H1 (cell line): ENCODE results near the gene MEST. TPM values are rescaled to one million over a fixed set of nuclear protein-coding genes. Genes with fewer than 3 reads are reported as not detected.

Source experiments
- CTCF ChIA-PET: fragments of 300-600 bp; sonication (Branson Sonifier 250); formaldehyde crosslinking; loops from one replicate; lab custom pipeline; 2021; ENCODE audit not compliant: partially characterized antibody; lab: Charles Lee
- POLR2A ChIA-PET: fragments of 300-600 bp; sonication (Branson Sonifier 250); formaldehyde crosslinking; loops from one replicate; lab custom pipeline; 2021; ENCODE audit warnings: inconsistent platforms; ENCODE audit not compliant: partially characterized antibody; lab: Charles Lee
- DNase-seq, 2 experiments: peaks; one replicate each; pipeline versions ENCODE4 v3.0.0 to v3.0.0-alpha.2; 2010 to 2022; ENCODE audit warnings: low spot score in 2 of 2, low read depth in 1 of 2, mixed read lengths in 1 of 2
- FAIRE-seq: peaks from 2 replicates; lab custom pipeline; 2011; peaks lifted over from hg19 to GRCh38; lab: Jason Lieb, UNC
- H2AFZ ChIP-seq: 2 replicates; pipeline ENCODE4 v1.8.1; 2012; ENCODE audit warnings: low read length, inconsistent platforms
- H2AK5ac ChIP-seq: 2 replicates; pipeline ENCODE4 v1.6.1; 2013; ENCODE audit warnings: low read depth, low read length
- H2BK120ac ChIP-seq: replicated peaks from 2 replicates; pipeline ENCODE3; 2013; ENCODE audit warnings: low read depth, low read length, inconsistent platforms
- H2BK12ac ChIP-seq: 2 replicates; pipeline ENCODE4 v1.6.1; 2013; ENCODE audit warnings: low read depth, low read length
- H2BK15ac ChIP-seq: 2 replicates; pipeline ENCODE4 v1.6.1; 2013; ENCODE audit warnings: low read length
- H2BK20ac ChIP-seq: 2 replicates; pipeline ENCODE4 v1.6.1; 2013; ENCODE audit warnings: low read length
- H2BK5ac ChIP-seq: 2 replicates; pipeline ENCODE4 v1.6.1; 2013; ENCODE audit warnings: low read depth, low read length
- H3K14ac ChIP-seq: 2 replicates; pipeline ENCODE4 v1.6.1; 2013; ENCODE audit warnings: inconsistent platforms; ENCODE audit not compliant: insufficient read length
- H3K18ac ChIP-seq: 2 replicates; pipeline ENCODE4 v1.6.1; 2013; ENCODE audit warnings: low read length; ENCODE audit errors: extremely low read depth
- H3K23ac ChIP-seq: 2 replicates; pipeline ENCODE4 v1.6.1; 2013; ENCODE audit warnings: inconsistent platforms; ENCODE audit not compliant: insufficient read length
- H3K23me2 ChIP-seq: 2 replicates; pipeline ENCODE4 v1.6.1; 2013; ENCODE audit warnings: low read depth, low read length
- H3K27ac ChIP-seq: 2 replicates; pipeline ENCODE4 v1.6.1; 2011; ENCODE audit warnings: low read depth, low read length, inconsistent platforms
- H3K27me3 ChIP-seq, 4 experiments: replicated peaks in 1 of 4; 1 replicate in 1 of 4; 2 replicates in 3 of 4; pipeline versions ENCODE4 v1.6.1 to v1.8.1; 2011 to 2013; ENCODE audit warnings: low read length in 3 of 4, mild to moderate bottlenecking in 3 of 4, inconsistent platforms in 2 of 4, mixed read lengths in 2 of 4, moderate library complexity in 1 of 4; ENCODE audit not compliant: control insufficient read depth in 3 of 4, insufficient read depth in 3 of 4; ENCODE audit errors: extremely low read depth in 1 of 4
- H3K36me3 ChIP-seq, 4 experiments: 2 replicates each; pipeline versions ENCODE4 v1.6.1 to v1.8.1; 2011 to 2013; ENCODE audit warnings: mild to moderate bottlenecking in 4 of 4, low read length in 3 of 4, moderate library complexity in 2 of 4, control low read depth in 1 of 4, inconsistent platforms in 1 of 4; ENCODE audit not compliant: insufficient read depth in 4 of 4, control insufficient read depth in 2 of 4
- H3K4ac ChIP-seq: replicated peaks from 2 replicates; pipeline ENCODE3; 2013; ENCODE audit warnings: low read length, low read depth, mixed read lengths, inconsistent platforms; ENCODE audit not compliant: insufficient read length
- H3K4me1 ChIP-seq, 4 experiments: replicated peaks in 1 of 4; 1 replicate in 1 of 4; 2 replicates in 3 of 4; pipeline versions ENCODE4 v1.6.1 to v1.8.1; 2011 to 2013; ENCODE audit warnings: low read length in 3 of 4, inconsistent platforms in 2 of 4, mixed read lengths in 1 of 4; ENCODE audit not compliant: insufficient read depth in 4 of 4, control insufficient read depth in 3 of 4
- H3K4me2 ChIP-seq, 2 experiments: 2 replicates each; pipeline versions ENCODE4 v1.6.1 to v1.8.1; 2011 to 2013; ENCODE audit warnings: low read depth in 2 of 2, low read length in 2 of 2, control low read depth in 1 of 2, inconsistent platforms in 1 of 2, mild to moderate bottlenecking in 1 of 2; ENCODE audit not compliant: insufficient read depth in 1 of 2
- H3K4me3 ChIP-seq, 4 experiments: fragments of 200-600, 300-600 bp in 1 of 4; sonication (generic), shearing (Covaris generic), sonication (Bioruptor Twin) in 1 of 4; 2 replicates each; pipeline versions ENCODE4 v1.5.1 to v1.8.1; 2011 to 2016; ENCODE audit warnings: low read length in 4 of 4, low read depth in 3 of 4, control low read depth in 2 of 4, inconsistent platforms in 2 of 4, mild to moderate bottlenecking in 2 of 4, mixed read lengths in 1 of 4, moderate library complexity in 1 of 4; ENCODE audit not compliant: insufficient read depth in 2 of 4; ENCODE audit errors: extremely low read depth in 1 of 4
- H3K56ac ChIP-seq: replicated peaks from 2 replicates; pipeline ENCODE3; 2013; ENCODE audit warnings: low read depth, mild to moderate bottlenecking, mixed read lengths, low read length, inconsistent platforms; ENCODE audit not compliant: insufficient read length
- H3K79me1 ChIP-seq: 2 replicates; pipeline ENCODE4 v1.6.1; 2013; ENCODE audit warnings: low read depth, low read length, control low read depth
- H3K79me2 ChIP-seq, 2 experiments: 2 replicates each; pipeline versions ENCODE4 v1.6.1 to v1.8.1; 2012 to 2013; ENCODE audit warnings: low read length in 2 of 2, mild to moderate bottlenecking in 2 of 2, inconsistent platforms in 1 of 2; ENCODE audit not compliant: insufficient read depth in 2 of 2, control insufficient read depth in 1 of 2
- H3K9ac ChIP-seq, 4 experiments: replicated peaks in 1 of 4; 1 replicate in 1 of 4; 2 replicates in 3 of 4; pipeline versions ENCODE4 v1.6.1 to v1.8.1; 2011 to 2013; ENCODE audit warnings: low read depth in 3 of 4, low read length in 3 of 4, control low read depth in 2 of 4, mild to moderate bottlenecking in 2 of 4, moderate library complexity in 2 of 4, inconsistent platforms in 1 of 4; ENCODE audit errors: extremely low read depth in 1 of 4
- H3K9me3 ChIP-seq, 2 experiments: 2 replicates each; pipeline versions ENCODE4 v1.6.1 to v1.8.1; 2012 to 2013; ENCODE audit warnings: mild to moderate bottlenecking in 2 of 2, moderate library complexity in 2 of 2, control low read depth in 1 of 2, inconsistent platforms in 1 of 2, low read depth in 1 of 2, low read length in 1 of 2, mixed read lengths in 1 of 2; ENCODE audit not compliant: insufficient read depth in 2 of 2
- H4K20me1 ChIP-seq, 2 experiments: replicated peaks in 1 of 2; 2 replicates each; pipeline versions ENCODE3 to v1.8.1; 2011 to 2013; ENCODE audit warnings: inconsistent platforms in 2 of 2, low read length in 2 of 2, mild to moderate bottlenecking in 1 of 2; ENCODE audit not compliant: insufficient read depth in 2 of 2, control insufficient read depth in 1 of 2
- H4K5ac ChIP-seq: 2 replicates; pipeline ENCODE4 v1.6.1; 2013; ENCODE audit warnings: low read length, low read depth, mixed read lengths, inconsistent platforms; ENCODE audit not compliant: insufficient read length
- H4K8ac ChIP-seq: 2 replicates; pipeline ENCODE4 v1.8.0; 2013; ENCODE audit warnings: mild to moderate bottlenecking, moderate library complexity, low read length, inconsistent platforms; ENCODE audit not compliant: insufficient read depth; ENCODE audit errors: extremely low read depth
- H4K91ac ChIP-seq: replicated peaks from 2 replicates; pipeline ENCODE3; 2013; ENCODE audit warnings: low read length, mixed read lengths, inconsistent platforms; ENCODE audit not compliant: insufficient read length
- BACH1 ChIP-seq: IDR thresholded peaks from 2 replicates; pipeline ENCODE4 v1.6.1; 2012; ENCODE audit warnings: low read length, improper control_type of control experiment
- BRCA1 ChIP-seq: IDR thresholded peaks from 2 replicates; pipeline ENCODE4 v1.6.1; 2012; ENCODE audit warnings: low read depth, low read length, improper control_type of control experiment
- CBX5 ChIP-seq: fragments of 300-800, 300-1000 bp; sonication (generic); IDR thresholded peaks from 2 replicates; pipeline ENCODE4 v1.7.1; 2016; ENCODE audit warnings: antibody characterized with exemption, low read length, low read depth
- CHD1 ChIP-seq: IDR thresholded peaks from 2 replicates; pipeline ENCODE4 v1.6.1; 2012; ENCODE audit warnings: low read depth, low read length, improper control_type of control experiment
- EGR1 ChIP-seq: IDR thresholded peaks from 2 replicates; pipeline ENCODE4 v1.6.1; 2011; ENCODE audit warnings: low read depth, low read length, borderline replicate concordance
- EP300 ChIP-seq, 2 experiments: IDR thresholded peaks; 1 replicate in 1 of 2; 2 replicates in 1 of 2; pipeline ENCODE4 v1.6.1; 2011 to 2012; ENCODE audit warnings: low read depth in 2 of 2, low read length in 2 of 2, mild to moderate bottlenecking in 2 of 2, borderline replicate concordance in 1 of 2, inconsistent platforms in 1 of 2, moderate library complexity in 1 of 2
- EZH2 ChIP-seq: fragments of 200-600 bp; sonication (generic); IDR thresholded peaks from 2 replicates; pipeline ENCODE4 v1.7.1; 2012; ENCODE audit warnings: low read depth, mild to moderate bottlenecking, moderate library complexity, low read length, inconsistent platforms; ENCODE audit not compliant: severe bottlenecking
- FOSL1 ChIP-seq: IDR thresholded peaks from 2 replicates; pipeline ENCODE4 v1.6.1; 2011; ENCODE audit warnings: mild to moderate bottlenecking, low read depth, low read length, moderate library complexity; ENCODE audit not compliant: insufficient read depth
- JUND ChIP-seq: IDR thresholded peaks from 2 replicates; pipeline ENCODE4 v1.6.1; 2011; ENCODE audit warnings: mild to moderate bottlenecking, improper control_type of control experiment, low read length
- MAFK ChIP-seq: IDR thresholded peaks from 2 replicates; pipeline ENCODE4 v1.6.1; 2012; ENCODE audit warnings: low read depth, mild to moderate bottlenecking, improper control_type of control experiment, low read length
- NRF1 ChIP-seq: IDR thresholded peaks from 2 replicates; pipeline ENCODE4 v1.6.1; 2011; ENCODE audit warnings: mild to moderate bottlenecking, low read depth, low read length, improper control_type of control experiment
- POU5F1 ChIP-seq: IDR thresholded peaks from 2 replicates; pipeline ENCODE4 v1.6.1; 2011; ENCODE audit warnings: low read depth, mild to moderate bottlenecking, low read length, moderate library complexity
- SIRT6 ChIP-seq: IDR thresholded peaks from one replicate; pipeline ENCODE4 v1.7.1; 2012; ENCODE audit warnings: low read length, inconsistent platforms
- TAF7 ChIP-seq: optimal IDR thresholded peaks from 2 replicates; pipeline ENCODE3; 2011; ENCODE audit warnings: low read depth, mild to moderate bottlenecking, inconsistent platforms, low read length, moderate library complexity, borderline replicate concordance
- TBP ChIP-seq: IDR thresholded peaks from 2 replicates; pipeline ENCODE4 v1.6.1; 2011; ENCODE audit warnings: low read depth, low read length, improper control_type of control experiment
- WGBS, 2 experiments: shearing (Covaris generic) in 1 of 2; methylation state at CpG; one replicate each; pipeline versions ENCODE4 v1.1.6 to v1.1.7; 2013 to 2015; ENCODE audit warnings: low lambda C conversion rate in 2 of 2, mixed read lengths in 2 of 2, inconsistent platforms in 1 of 2, low coverage in 1 of 2, missing lambda C conversion rate in 1 of 2; ENCODE audit not compliant: insufficient replicate concordance in 2 of 2, insufficient coverage in 1 of 2, insufficient read length in 1 of 2; ENCODE audit errors: extremely low coverage in 1 of 2, missing lambda C conversion rate in 1 of 2; 5-methylcytosine and 5-hydroxymethylcytosine counted together
- polyA plus RNA-seq, 7 experiments: library from polyadenylated mRNA; depleted of rRNA in 3 of 7; stranded (reverse) in 5 of 7; unstranded in 2 of 7; fragments of >200 nt in 5 of 7; fragments of 200-250 nt in 2 of 7; gene quantifications; 1 replicate in 5 of 7; 2 replicates in 1 of 7; 4 replicates in 1 of 7; pipeline versions ENCODE4 v1.2.1 to v1.2.3, GENCODE V29; 2011 to 2013; ENCODE audit warnings: missing spikeins in 2 of 7, mixed read lengths in 2 of 7
- total RNA-seq: library from RNA; stranded (reverse); fragmentation: NEBNext Ultra II Directional; extraction: Animal tissue kit (Norgen Biotek cat#: 25700); gene quantifications from 2 replicates; pipeline ENCODE4 v1.2.1, GENCODE V29; 2021

MEST gene
- total and polyA plus RNA-seq, 2 of the 8 experiments (the other 6 are each of a cell fraction or from before 2014, with no cell fraction given), result 176 to 269 TPM

DNA sequence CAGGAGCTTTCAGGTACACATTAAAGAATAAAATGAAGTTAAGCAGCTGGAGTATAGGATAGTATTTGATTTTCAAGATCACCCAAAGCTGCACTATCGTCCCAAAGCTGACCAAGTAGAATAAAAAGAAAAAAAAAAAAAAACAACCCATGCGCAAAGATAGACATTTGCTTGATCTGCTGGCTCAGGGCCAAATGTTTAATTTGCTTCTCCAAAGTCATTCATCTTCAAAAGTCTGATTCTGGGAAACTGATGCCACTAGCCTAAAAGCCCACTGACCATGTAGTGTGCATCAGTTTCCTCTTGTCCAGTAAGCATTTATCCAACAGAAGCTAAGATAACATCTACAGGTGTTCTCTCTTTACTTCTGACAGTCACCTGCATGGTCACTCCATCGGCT lies 14.5 kb downstream of the MEST start:
- WGBS, 2 experiments, result 91% methylated on average over 3 of the region's 3 CpGs; no CpG with 5 or more reads in 1 of the 2 experiments
- FAIRE-seq (no peak), DNase-seq (no peak)
- no peak overlapping the region for H3K4ac ChIP-seq
- no peak overlapping the region for H3K27ac ChIP-seq
- no peaks in the 10 kb centered on the region for H3K27me3 ChIP-seq
- no peak overlapping the region; a peak in 1 of 7 replicates for H3K9ac ChIP-seq
- H3K79me2 ChIP-seq, result no peaks in the 10 kb centered on the region
- H4K8ac ChIP-seq, result no peak overlapping the region
- no peak overlapping the region for H3K14ac ChIP-seq
- H3K4me3 ChIP-seq, result no peak overlapping the region
- H3K56ac ChIP-seq, result no peak overlapping the region
- H3K23ac ChIP-seq, result no peak overlapping the region
- no peak overlapping the region for H4K5ac ChIP-seq
- H2BK15ac ChIP-seq, result no peak overlapping the region
- no peak overlapping the region for H2BK20ac ChIP-seq
- H2BK12ac ChIP-seq, result no peak overlapping the region
- H3K36me3 ChIP-seq, result peaks cover 14 to 70% (median 43%) of the 10 kb centered on the region in 4 experiments
- no peak overlapping the region for H2BK5ac ChIP-seq
- H2BK120ac ChIP-seq, result no peak overlapping the region
- H3K4me2 ChIP-seq, result no peak overlapping the region
- H3K23me2 ChIP-seq, result no peaks in the 10 kb centered on the region; the same call in 1 of the 2 replicates
- no peaks in the 10 kb centered on the region for H3K4me1 ChIP-seq
- peaks cover 2 to 4% of the 10 kb centered on the region in 2 experiments for H4K20me1 ChIP-seq
- ChIA-PET CTCF (interaction anchor here (1.3 kb wide), 1 partner anchor 12 kb away, joined by 3 read pairs; no protein-coding TSS in a partner anchor), POLR2A (interaction anchor here (0.6 kb wide), 1 partner anchor 304 kb away, joined by 3 read pairs; no protein-coding TSS in a partner anchor)
- H2AK5ac ChIP-seq, result no peak overlapping the region
- H3K9me3 ChIP-seq, result no peaks in the 10 kb centered on the region
- H3K18ac ChIP-seq, result no peak overlapping the region
- no peak overlapping the region for H2AFZ ChIP-seq
- no peaks in the 10 kb centered on the region for H3K79me1 ChIP-seq
- no peak overlapping the region for H4K91ac ChIP-seq
- TF ChIP-seq JUND, result no peak
- TF ChIP-seq EZH2, result no peak
- no peak for TF ChIP-seq EGR1
- no peak for TF ChIP-seq CHD1
- no peak for TF ChIP-seq FOSL1
- no peak for TF ChIP-seq CBX5
- no peak for TF ChIP-seq MAFK
- no peak for TF ChIP-seq BACH1
- no peak for TF ChIP-seq TAF7
- no peak for TF ChIP-seq SIRT6
- TF ChIP-seq TBP, result no peak
- TF ChIP-seq EP300 (IDR thresholded peaks at IDR 0.05; ENCODE audit: borderline replicate concordance in 1 of 2, low read depth in 2 of 2, low read length in 2 of 2), result no peak
- no peak for TF ChIP-seq BRCA1
- TF ChIP-seq POU5F1, result no peak
- TF ChIP-seq NRF1, result no peak
